SK-N-SH (cell line): ENCODE results near the gene OR5A1. TPM values are rescaled to one million over a fixed set of nuclear protein-coding genes. Genes with fewer than 3 reads are reported as not detected.

ENCODE experiments used
- CTCF ChIA-PET: fragments of 300-600, 350-600 bp; formaldehyde crosslinking; extraction: SDS; loops from one replicate; lab custom pipeline; 2021; lab: Yijun Ruan, JAX
- POLR2A ChIA-PET: fragments of 350-600 bp; sonication (Branson Sonifier 250); formaldehyde crosslinking; extraction: SDS; loops from one replicate; lab custom pipeline; 2020; ENCODE audit warnings: antibody characterized with exemption, inconsistent platforms; lab: Yijun Ruan, JAX
- DNase-seq: peaks from one replicate; pipeline ENCODE4 v3.0.0; 2012
- H2AFZ ChIP-seq: fragments of 200-600 bp; sonication (generic); 2 replicates; pipeline ENCODE4 v1.8.1; 2016; ENCODE audit warnings: antibody characterized with exemption, mild to moderate bottlenecking, low read depth
- H3F3A ChIP-seq: fragments of 200-600 bp; sonication (generic); replicated peaks from 2 replicates; pipeline ENCODE3; 2016; ENCODE audit warnings: antibody characterized with exemption, mild to moderate bottlenecking; ENCODE audit not compliant: insufficient read depth
- H3K27ac ChIP-seq, 2 experiments: fragments of 200-500 bp in 1 of 2; fragments of 200-600 bp in 1 of 2; sonication (Bioruptor generic) in 1 of 2; sonication (generic), shearing (Covaris generic) in 1 of 2; 2 replicates each; pipeline versions ENCODE4 v1.5.1 to v1.6.1; 2014 to 2016; ENCODE audit warnings: low read depth in 2 of 2, inconsistent platforms in 1 of 2, low read length in 1 of 2, mild to moderate bottlenecking in 1 of 2, mixed read lengths in 1 of 2
- H3K27me3 ChIP-seq: fragments of 200-600 bp; sonication (generic), shearing (Covaris generic); 2 replicates; pipeline ENCODE4 v1.6.1; 2016; ENCODE audit warnings: mixed run types; ENCODE audit not compliant: insufficient read depth
- H3K36me3 ChIP-seq, 2 experiments: fragments of 200-500 bp in 1 of 2; fragments of 200-600 bp in 1 of 2; sonication (Bioruptor generic) in 1 of 2; sonication (generic) in 1 of 2; replicated peaks in 1 of 2; 2 replicates each; pipeline versions ENCODE3 to v1.5.1; 2014 to 2016; ENCODE audit warnings: low read length in 1 of 2, mild to moderate bottlenecking in 1 of 2; ENCODE audit not compliant: insufficient read depth in 2 of 2, control insufficient read depth in 1 of 2
- H3K4me1 ChIP-seq, 2 experiments: fragments of 200-500 bp in 1 of 2; fragments of 200-600 bp in 1 of 2; sonication (Bioruptor generic) in 1 of 2; sonication (generic), shearing (Covaris generic) in 1 of 2; 2 replicates each; pipeline versions ENCODE4 v1.5.1 to v1.6.1; 2014 to 2016; ENCODE audit warnings: low read depth in 1 of 2, low read length in 1 of 2, mixed run types in 1 of 2; ENCODE audit not compliant: insufficient read depth in 2 of 2, control insufficient read depth in 1 of 2
- H3K4me2 ChIP-seq: fragments of 200-600 bp; sonication (generic), shearing (Covaris generic); 2 replicates; pipeline ENCODE4 v1.6.1; 2017; ENCODE audit warnings: mixed run types
- H3K4me3 ChIP-seq, 2 experiments: fragments of 200-500 bp in 1 of 2; fragments of 200-600 bp in 1 of 2; sonication (Bioruptor generic) in 1 of 2; sonication (generic), shearing (Covaris generic) in 1 of 2; 2 replicates each; pipeline versions ENCODE4 v1.5.1 to v1.8.1; 2014 to 2016; ENCODE audit warnings: low read depth in 2 of 2, inconsistent platforms in 1 of 2, low read length in 1 of 2, mild to moderate bottlenecking in 1 of 2, mixed read lengths in 1 of 2, moderate library complexity in 1 of 2
- H3K79me2 ChIP-seq: fragments of 200-600 bp; sonication (generic); 2 replicates; pipeline ENCODE4 v1.8.1; 2017; ENCODE audit warnings: mild to moderate bottlenecking; ENCODE audit not compliant: insufficient read depth
- H3K9ac ChIP-seq: fragments of 200-600 bp; sonication (generic); 2 replicates; pipeline ENCODE4 v1.6.1; 2017; ENCODE audit warnings: mixed run types
- H3K9me2 ChIP-seq: fragments of 200-600 bp; sonication (generic); 2 replicates; pipeline ENCODE4 v1.6.1; 2017; ENCODE audit warnings: mixed run types
- H3K9me3 ChIP-seq: fragments of 200-600 bp; sonication (generic); 2 replicates; pipeline ENCODE4 v1.6.1; 2017; ENCODE audit warnings: mixed run types, mild to moderate bottlenecking, moderate library complexity
- H4K20me1 ChIP-seq: fragments of 200-600 bp; sonication (generic); 2 replicates; pipeline ENCODE4 v1.6.1; 2017; ENCODE audit warnings: mild to moderate bottlenecking, mixed run types; ENCODE audit not compliant: insufficient read depth
- CHD2 ChIP-seq: fragments of 150-350 bp; IDR thresholded peaks from 2 replicates; pipeline ENCODE4 v1.6.1; 2018; ENCODE audit warnings: low read length; ENCODE audit not compliant: partially characterized antibody
- FOXM1 ChIP-seq: IDR thresholded peaks from 2 replicates; pipeline ENCODE4 v1.4.0; 2012; ENCODE audit warnings: low read depth, mild to moderate bottlenecking
- GATA2 ChIP-seq: sonication (generic); formaldehyde crosslinking; IDR thresholded peaks from 2 replicates; pipeline ENCODE4 v1.5.0; 2020; ENCODE audit warnings: mild to moderate bottlenecking, missing genetic modification reagents
- JUND ChIP-seq: IDR thresholded peaks from 2 replicates; pipeline ENCODE4 v1.4.0; 2012
- MEF2A ChIP-seq: IDR thresholded peaks from 2 replicates; pipeline ENCODE4 v1.4.0; 2012; ENCODE audit warnings: low read depth, borderline replicate concordance
- MXI1 ChIP-seq: IDR thresholded peaks from 2 replicates; pipeline ENCODE4 v1.6.1; 2012; ENCODE audit warnings: mild to moderate bottlenecking, low read depth, low read length, improper control_type of control experiment
- NRF1 ChIP-seq: IDR thresholded peaks from 2 replicates; pipeline ENCODE4 v1.6.1; 2012; ENCODE audit warnings: low read depth, mild to moderate bottlenecking, low read length
- POLR2AphosphoS5 ChIP-seq: IDR thresholded peaks from 2 replicates; pipeline ENCODE4 v1.6.1; 2012; ENCODE audit warnings: low read depth, low read length
- RAD21 ChIP-seq: IDR thresholded peaks from 2 replicates; pipeline ENCODE4 v1.6.1; 2012; ENCODE audit warnings: mild to moderate bottlenecking, low read length
- RCOR1 ChIP-seq: fragments of 150-350 bp; IDR thresholded peaks from 2 replicates; pipeline ENCODE4 v1.6.1; 2017; ENCODE audit warnings: antibody characterized with exemption, low read length
- RFX5 ChIP-seq: IDR thresholded peaks from 2 replicates; pipeline ENCODE4 v1.6.1; 2012; ENCODE audit warnings: mild to moderate bottlenecking, improper control_type of control experiment, low read length
- RXRA ChIP-seq: IDR thresholded peaks from 2 replicates; pipeline ENCODE4 v1.4.0; 2012; ENCODE audit warnings: low read depth, mild to moderate bottlenecking, borderline replicate concordance
- TCF12 ChIP-seq: IDR thresholded peaks from 2 replicates; pipeline ENCODE4 v1.4.0; 2012
- YY1 ChIP-seq: IDR thresholded peaks from 2 replicates; pipeline ENCODE4 v1.4.0; 2012; ENCODE audit warnings: low read depth, mild to moderate bottlenecking
- WGBS: methylation state at CpG from one replicate; pipeline ENCODE4 v1.1.6; 2017; ENCODE audit warnings: low lambda C conversion rate; 5-methylcytosine and 5-hydroxymethylcytosine counted together
- polyA plus RNA-seq, 3 experiments: library from polyadenylated mRNA; depleted of rRNA; stranded (reverse); fragments of >200 nt; gene quantifications; 2 replicates each; pipeline ENCODE4 v1.2.3, GENCODE V29; 2012
- TF ChIP-seq, protein P1 (sequence below): fragments of 150-350 bp; IDR thresholded peaks from 2 replicates; pipeline ENCODE4 v1.6.1; 2016; ENCODE audit warnings: mild to moderate bottlenecking, low read depth, low read length
- TF ChIP-seq, protein P2 (sequence below): fragments of 150-350 bp; IDR thresholded peaks from 2 replicates; pipeline ENCODE4 v1.6.1; 2017; ENCODE audit warnings: antibody characterized with exemption, low read length, low read depth, borderline replicate concordance
- TF ChIP-seq, protein P3 (sequence below): IDR thresholded peaks from 2 replicates; pipeline ENCODE4 v1.4.0; 2012; ENCODE audit warnings: low read depth

Gene OR5A1
- polyA plus RNA-seq, 1 of the 3 experiments (the other 2 are of a cell fraction) = not detected

DNA sequence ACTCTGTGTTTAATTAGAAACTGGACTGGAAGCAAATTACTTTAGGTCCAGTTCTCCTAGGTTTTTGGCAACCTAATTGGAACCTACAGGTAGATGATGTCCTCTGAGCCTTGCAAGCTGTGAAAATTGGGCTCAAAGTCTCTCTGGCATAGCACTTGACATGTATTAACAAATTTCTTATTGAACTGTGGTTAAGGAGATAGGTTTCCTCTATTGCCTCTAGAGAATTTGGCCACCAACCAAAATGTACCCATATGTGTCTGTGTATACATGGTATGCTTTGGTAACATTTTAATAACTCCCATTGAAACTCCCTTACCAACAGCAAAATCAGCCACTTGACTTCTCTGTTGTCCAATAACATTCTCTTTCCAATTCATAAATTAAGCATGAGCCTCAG lies 36.7 kb downstream of the OR5A1 start, which contains the start of gene OR4D10:
Gene OR4D10, plus strand, starts transcription at position 301 of the 400 bp plus-strand sequence. CDS start 4,115 bp downstream, outside the sequence.
- H3K9me3 ChIP-seq = no peaks in the 10 kb centered on the region
- no peak within 1 kb of the TSS for H2AFZ ChIP-seq
- no peaks in the 10 kb centered on the region for H3K4me1 ChIP-seq
- H3K27ac ChIP-seq = no peak within 1 kb of the TSS
- no peaks in the 10 kb centered on the region for H3K36me3 ChIP-seq
- DNase-seq = no peak
- no peaks in the 10 kb centered on the region for H3K9me2 ChIP-seq
- TF ChIP-seq, protein P1, sequence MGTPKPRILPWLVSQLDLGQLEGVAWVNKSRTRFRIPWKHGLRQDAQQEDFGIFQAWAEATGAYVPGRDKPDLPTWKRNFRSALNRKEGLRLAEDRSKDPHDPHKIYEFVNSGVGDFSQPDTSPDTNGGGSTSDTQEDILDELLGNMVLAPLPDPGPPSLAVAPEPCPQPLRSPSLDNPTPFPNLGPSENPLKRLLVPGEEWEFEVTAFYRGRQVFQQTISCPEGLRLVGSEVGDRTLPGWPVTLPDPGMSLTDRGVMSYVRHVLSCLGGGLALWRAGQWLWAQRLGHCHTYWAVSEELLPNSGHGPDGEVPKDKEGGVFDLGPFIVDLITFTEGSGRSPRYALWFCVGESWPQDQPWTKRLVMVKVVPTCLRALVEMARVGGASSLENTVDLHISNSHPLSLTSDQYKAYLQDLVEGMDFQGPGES = no peak
- TF ChIP-seq FOXM1 = no peak
- TF ChIP-seq MEF2A = no peak
- TF ChIP-seq JUND = no peak
- TF ChIP-seq CHD2 = no peak
- TF ChIP-seq YY1 = no peak
- no peak for TF ChIP-seq TCF12
- TF ChIP-seq, protein P2, sequence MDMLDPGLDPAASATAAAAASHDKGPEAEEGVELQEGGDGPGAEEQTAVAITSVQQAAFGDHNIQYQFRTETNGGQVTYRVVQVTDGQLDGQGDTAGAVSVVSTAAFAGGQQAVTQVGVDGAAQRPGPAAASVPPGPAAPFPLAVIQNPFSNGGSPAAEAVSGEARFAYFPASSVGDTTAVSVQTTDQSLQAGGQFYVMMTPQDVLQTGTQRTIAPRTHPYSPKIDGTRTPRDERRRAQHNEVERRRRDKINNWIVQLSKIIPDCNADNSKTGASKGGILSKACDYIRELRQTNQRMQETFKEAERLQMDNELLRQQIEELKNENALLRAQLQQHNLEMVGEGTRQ = no peak
- no peak for TF ChIP-seq POLR2AphosphoS5
- TF ChIP-seq, protein P3, sequence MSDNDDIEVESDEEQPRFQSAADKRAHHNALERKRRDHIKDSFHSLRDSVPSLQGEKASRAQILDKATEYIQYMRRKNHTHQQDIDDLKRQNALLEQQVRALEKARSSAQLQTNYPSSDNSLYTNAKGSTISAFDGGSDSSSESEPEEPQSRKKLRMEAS = no peak
- TF ChIP-seq RAD21 = no peak
- TF ChIP-seq RXRA = no peak
- TF ChIP-seq RCOR1 = no peak
- H3K9ac ChIP-seq = no peak within 1 kb of the TSS
- H3F3A ChIP-seq = no peaks in the 10 kb centered on the region
- H3K27me3 ChIP-seq = no peaks in the 10 kb centered on the region
- no peak within 1 kb of the TSS for H3K4me2 ChIP-seq
- CTCF ChIA-PET = no interaction called here
- POLR2A ChIA-PET = no interaction called here
- no peaks in the 10 kb centered on the region for H4K20me1 ChIP-seq
- no peak within 1 kb of the TSS for H3K4me3 ChIP-seq
- no peaks in the 10 kb centered on the region for H3K79me2 ChIP-seq

DNA sequence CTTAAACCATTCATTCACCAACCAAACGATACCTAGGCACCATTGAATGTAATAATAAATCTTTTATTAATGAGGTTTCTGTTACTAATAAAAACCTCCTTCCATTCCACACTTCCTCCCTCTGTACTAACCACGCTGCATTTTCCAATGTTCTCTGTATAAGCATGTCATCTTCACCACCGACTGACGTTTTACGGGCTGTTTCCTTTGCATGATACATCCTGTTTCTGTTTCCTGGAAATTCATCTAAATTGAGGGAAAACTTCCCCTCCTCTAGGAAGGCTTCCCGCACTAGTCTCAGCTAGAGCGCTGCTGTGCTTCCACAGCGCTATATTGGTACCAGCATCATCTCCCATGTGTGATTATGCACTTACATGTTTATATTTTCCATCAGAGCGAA lies 38.9 kb downstream of the OR5A1 start:
- no peak overlapping the region for H3K4me2 ChIP-seq
- WGBS = 3% methylated on average over 9 of the region's 9 CpGs
- H3K9ac ChIP-seq = no peak overlapping the region
- H4K20me1 ChIP-seq = no peaks in the 10 kb centered on the region
- no peaks in the 10 kb centered on the region for H3K79me2 ChIP-seq
- no peak for TF ChIP-seq RFX5
- no peak for TF ChIP-seq RCOR1
- no peak for TF ChIP-seq NRF1
- no peak for TF ChIP-seq GATA2 (CRISPR knock-in tag)
- TF ChIP-seq MXI1 = no peak
- H3K9me2 ChIP-seq = no peaks in the 10 kb centered on the region
- no peak overlapping the region for H3K4me3 ChIP-seq
- CTCF ChIA-PET = no interaction called here
- H2AFZ ChIP-seq = no peak overlapping the region
- H3K27me3 ChIP-seq = no peaks in the 10 kb centered on the region
- no peak overlapping the region for H3K27ac ChIP-seq
- no peaks in the 10 kb centered on the region for H3K36me3 ChIP-seq
- no peak for DNase-seq
- POLR2A ChIA-PET = no interaction called here
- no peaks in the 10 kb centered on the region for H3K9me3 ChIP-seq
- H3F3A ChIP-seq = no peaks in the 10 kb centered on the region
- H3K4me1 ChIP-seq = no peaks in the 10 kb centered on the region
